H1 (cell line): Measurements from ENCODE around the gene MAGI1.

Experiments used
- CTCF ChIP-seq, 3 experiments: IDR thresholded peaks; 1 replicate in 2 of 3; 2 replicates in 1 of 3; pipeline versions ENCODE4 v1.5.1 to v1.6.1; 2011; ENCODE audit warnings: low read length in 3 of 3, mild to moderate bottlenecking in 3 of 3, inconsistent platforms in 2 of 3, low read depth in 1 of 3, moderate library complexity in 1 of 3; ENCODE audit not compliant: insufficient read depth in 1 of 3; ENCODE audit errors: control extremely low read depth in 1 of 3
- POLR2A ChIP-seq, 2 experiments: IDR thresholded peaks; 1 replicate in 1 of 2; 2 replicates in 1 of 2; pipeline ENCODE4 v1.6.1; 2011; ENCODE audit warnings: low read depth in 2 of 2, low read length in 2 of 2, mild to moderate bottlenecking in 2 of 2; ENCODE audit errors: control extremely low read depth in 1 of 2

- TF ChIP-seq POLR2A (IDR thresholded peaks at IDR 0.05; ENCODE audit: control extremely low read depth in 1 of 2, low read depth in 2 of 2, low read length in 2 of 2): no peak
- no peak for TF ChIP-seq CTCF (IDR thresholded peaks at IDR 0.05; ENCODE audit: control extremely low read depth in 1 of 3, insufficient read depth in 1 of 3, low read depth in 1 of 3, low read length in 3 of 3)
These were observed 228.4 kb downstream of the MAGI1 start for GRCh38 chr3:65810302-65810701.
